Measurements from ENCODE around the gene ADA.

DNA sequence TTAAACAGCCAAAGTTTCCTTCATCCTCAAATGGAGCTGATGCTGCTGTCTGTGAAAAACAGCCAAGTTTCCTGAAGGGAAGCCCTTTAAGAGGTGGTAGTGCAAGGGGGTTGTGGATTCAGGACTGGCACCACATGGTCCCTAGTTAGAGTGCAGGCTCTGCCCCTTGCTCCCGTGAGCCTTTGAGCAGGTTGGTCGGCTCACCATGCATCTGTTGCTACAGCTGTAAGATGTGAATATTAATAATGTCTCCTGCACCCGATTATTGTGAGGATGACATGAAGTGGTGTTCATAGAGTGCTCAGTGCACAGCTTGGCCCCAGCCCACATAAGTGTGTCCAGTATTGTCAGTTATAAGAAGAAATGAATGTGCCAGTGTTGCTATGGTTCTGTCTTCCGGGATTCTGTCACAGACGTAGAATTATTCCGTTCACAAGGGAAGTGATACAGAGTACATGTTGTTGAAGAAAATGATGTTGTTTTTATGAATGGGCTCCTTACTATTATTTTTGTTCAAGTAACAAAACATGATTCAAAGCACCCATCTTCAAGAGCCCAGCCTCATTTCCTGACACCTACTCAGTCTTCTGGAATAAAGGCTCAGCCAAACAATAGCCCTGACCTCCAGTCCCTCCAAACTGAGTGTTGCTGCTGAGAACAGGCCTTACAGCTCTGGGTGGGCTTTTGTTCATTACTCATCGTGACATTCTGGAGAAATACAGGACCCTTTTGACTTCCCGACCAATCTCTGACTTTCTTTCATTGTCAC, 72.0 kb downstream of the ADA start:
- TF ChIP-seq SETDB1 (IDR thresholded peaks at IDR 0.05; ENCODE audit: low read length) (no peak), EGR1 (conservative IDR thresholded peaks at IDR 0.05) (no peak), JUND (IDR thresholded peaks at IDR 0.05; ENCODE audit: borderline replicate concordance, low read depth, low read length) (no peak), JUND (tag; IDR thresholded peaks at IDR 0.05; ENCODE audit: borderline replicate concordance, low read depth, low read length) (no peak), POLR2A (conservative IDR thresholded peaks at IDR 0.05) (no peak), TBP (optimal IDR thresholded peaks at IDR 0.05; ENCODE audit: low read depth, low read length) (no peak), NR2C2 (CRISPR knock-in tag; IDR thresholded peaks at IDR 0.05) (no peak), NR2C2 (tag; IDR thresholded peaks at IDR 0.05) (no peak), EZH2 (IDR thresholded peaks at IDR 0.05; ENCODE audit: borderline replicate concordance, low read depth, low read length) (no peak), CHD2 (IDR thresholded peaks at IDR 0.05; ENCODE audit: low read depth, low read length) (no peak)
- TF ChIP-seq, protein P1, sequence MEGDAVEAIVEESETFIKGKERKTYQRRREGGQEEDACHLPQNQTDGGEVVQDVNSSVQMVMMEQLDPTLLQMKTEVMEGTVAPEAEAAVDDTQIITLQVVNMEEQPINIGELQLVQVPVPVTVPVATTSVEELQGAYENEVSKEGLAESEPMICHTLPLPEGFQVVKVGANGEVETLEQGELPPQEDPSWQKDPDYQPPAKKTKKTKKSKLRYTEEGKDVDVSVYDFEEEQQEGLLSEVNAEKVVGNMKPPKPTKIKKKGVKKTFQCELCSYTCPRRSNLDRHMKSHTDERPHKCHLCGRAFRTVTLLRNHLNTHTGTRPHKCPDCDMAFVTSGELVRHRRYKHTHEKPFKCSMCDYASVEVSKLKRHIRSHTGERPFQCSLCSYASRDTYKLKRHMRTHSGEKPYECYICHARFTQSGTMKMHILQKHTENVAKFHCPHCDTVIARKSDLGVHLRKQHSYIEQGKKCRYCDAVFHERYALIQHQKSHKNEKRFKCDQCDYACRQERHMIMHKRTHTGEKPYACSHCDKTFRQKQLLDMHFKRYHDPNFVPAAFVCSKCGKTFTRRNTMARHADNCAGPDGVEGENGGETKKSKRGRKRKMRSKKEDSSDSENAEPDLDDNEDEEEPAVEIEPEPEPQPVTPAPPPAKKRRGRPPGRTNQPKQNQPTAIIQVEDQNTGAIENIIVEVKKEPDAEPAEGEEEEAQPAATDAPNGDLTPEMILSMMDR (IDR thresholded peaks at IDR 0.05 in 2 of 3, conservative IDR thresholded peaks at IDR 0.05 in 1 of 3; ENCODE audit: insufficient read depth in 2 of 3, low read depth in 1 of 3, low read length in 3 of 3): no peak
- TF ChIP-seq, protein P2, sequence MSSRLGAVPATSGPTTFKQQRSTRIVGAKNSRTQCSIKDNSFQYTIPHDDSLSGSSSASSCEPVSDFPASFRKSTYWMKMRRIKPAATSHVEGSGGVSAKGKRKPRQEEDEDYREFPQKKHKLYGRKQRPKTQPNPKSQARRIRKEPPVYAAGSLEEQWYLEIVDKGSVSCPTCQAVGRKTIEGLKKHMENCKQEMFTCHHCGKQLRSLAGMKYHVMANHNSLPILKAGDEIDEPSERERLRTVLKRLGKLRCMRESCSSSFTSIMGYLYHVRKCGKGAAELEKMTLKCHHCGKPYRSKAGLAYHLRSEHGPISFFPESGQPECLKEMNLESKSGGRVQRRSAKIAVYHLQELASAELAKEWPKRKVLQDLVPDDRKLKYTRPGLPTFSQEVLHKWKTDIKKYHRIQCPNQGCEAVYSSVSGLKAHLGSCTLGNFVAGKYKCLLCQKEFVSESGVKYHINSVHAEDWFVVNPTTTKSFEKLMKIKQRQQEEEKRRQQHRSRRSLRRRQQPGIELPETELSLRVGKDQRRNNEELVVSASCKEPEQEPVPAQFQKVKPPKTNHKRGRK (tag; IDR thresholded peaks at IDR 0.05): no peak
